Measurements from ENCODE around the gene STAG1.
"Not testable (repeated sequence)": the region's sequence is repeated elsewhere in the genome, so short reads cannot be mapped to it uniquely, and the experiment has no call there.

The STAG1 gene

DNA sequence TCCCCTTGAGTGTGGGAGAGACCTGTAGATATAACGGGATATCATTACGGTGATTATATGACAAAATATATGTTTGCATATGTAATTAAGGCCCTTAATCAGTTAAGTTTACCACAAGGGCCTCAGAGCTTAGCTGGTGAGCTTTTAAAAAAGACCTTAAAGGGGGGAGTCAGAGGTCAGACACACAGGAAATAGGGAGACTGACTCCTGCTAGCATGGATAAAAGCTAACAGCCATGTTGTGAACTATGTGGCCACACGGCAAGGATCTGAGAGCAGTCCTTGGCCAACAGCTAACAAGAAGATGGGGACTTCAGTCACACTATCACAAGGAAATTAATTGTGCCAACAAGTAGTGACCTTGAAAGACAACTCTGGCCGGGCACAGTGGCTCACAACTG is 3.1 kb downstream of the STAG1 start:
- TF ChIP-seq CTCF (IDR thresholded peaks at IDR 0.05; ENCODE audit: control insufficient read depth, insufficient read depth, low read depth, low read length, missing control alignments), result no peak
- DNase-seq (ENCODE audit: low read depth), result no peak
- H3K4me3 ChIP-seq (ENCODE audit: control insufficient read depth, low read depth, low read length), result no peak overlapping the region

- no peak for DNase-seq (ENCODE audit: low read depth)
- TF ChIP-seq CTCF (IDR thresholded peaks at IDR 0.05; ENCODE audit: control insufficient read depth, insufficient read depth, low read depth, low read length, missing control alignments), result no peak
- H3K4me3 ChIP-seq (ENCODE audit: control insufficient read depth, low read depth, low read length), result no peak overlapping the region
These were observed 6.3 kb downstream of the STAG1 start for GRCh38 chr3:136745916-136746315.

DNA sequence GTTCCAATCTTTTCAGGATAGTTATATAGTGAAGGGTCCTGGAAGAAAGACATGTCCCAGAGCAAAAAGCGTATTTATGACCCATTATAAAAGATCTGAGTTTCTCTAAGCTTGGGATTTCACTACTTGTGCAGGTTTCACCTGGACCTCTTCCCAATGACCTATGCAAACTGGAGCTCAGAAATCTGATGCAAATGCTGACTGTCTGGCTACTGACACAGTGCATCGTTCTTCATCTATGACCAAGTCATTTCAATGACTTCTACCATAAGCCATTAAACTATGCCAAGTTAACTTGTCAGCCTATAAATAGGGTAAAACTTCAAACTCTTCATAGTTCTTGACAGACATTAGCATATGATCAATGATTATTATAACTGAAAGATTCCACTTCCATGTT is 11.1 kb downstream of the STAG1 start:
- no peak for TF ChIP-seq CTCF (IDR thresholded peaks at IDR 0.05; ENCODE audit: control insufficient read depth, insufficient read depth, low read depth, low read length, missing control alignments)
- H3K4me3 ChIP-seq (ENCODE audit: control insufficient read depth, low read depth, low read length), result no peak overlapping the region
- no peak for DNase-seq (ENCODE audit: low read depth)

DNA sequence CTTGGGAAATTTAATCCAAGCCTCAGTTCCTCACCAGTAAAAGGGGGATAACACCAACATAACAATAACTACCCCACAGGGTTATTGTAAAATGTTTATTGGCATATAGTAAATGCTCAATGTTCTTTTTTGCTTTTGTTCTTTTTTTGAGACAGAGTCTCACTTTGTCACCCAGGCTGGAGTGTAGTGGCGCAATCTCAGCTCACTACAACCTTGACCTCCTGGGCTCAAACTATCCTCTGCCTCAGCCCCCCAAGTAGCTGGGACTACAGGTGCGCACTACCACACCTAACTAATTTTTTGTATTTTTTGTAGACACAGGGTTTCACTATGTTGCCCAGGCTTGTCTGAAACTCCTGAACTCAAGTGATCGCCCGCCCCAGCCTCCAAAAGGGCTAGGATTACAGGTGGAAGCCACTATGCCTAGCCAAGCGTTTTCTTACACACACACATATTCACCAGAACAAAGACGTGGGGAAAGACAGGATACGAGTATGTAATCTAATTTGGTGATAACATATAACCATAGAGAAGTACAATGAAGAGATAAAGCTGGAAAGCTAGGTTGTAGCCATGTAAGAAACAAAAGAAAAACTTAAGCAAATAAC is 11.7 kb downstream of the STAG1 start:
- no peak for TF ChIP-seq CTCF (IDR thresholded peaks at IDR 0.05; ENCODE audit: control insufficient read depth, insufficient read depth, low read depth, low read length, missing control alignments)
- DNase-seq (ENCODE audit: low read depth), result no peak
- no peak overlapping the region for H3K4me3 ChIP-seq (ENCODE audit: control insufficient read depth, low read depth, low read length)

- not testable (repeated sequence) for H3K4me3 ChIP-seq (ENCODE audit: control insufficient read depth, low read depth, low read length); DNase-seq (ENCODE audit: low read depth)
These were observed 15.2 kb downstream of the STAG1 start for GRCh38 chr3:136736950-136737349.

DNA sequence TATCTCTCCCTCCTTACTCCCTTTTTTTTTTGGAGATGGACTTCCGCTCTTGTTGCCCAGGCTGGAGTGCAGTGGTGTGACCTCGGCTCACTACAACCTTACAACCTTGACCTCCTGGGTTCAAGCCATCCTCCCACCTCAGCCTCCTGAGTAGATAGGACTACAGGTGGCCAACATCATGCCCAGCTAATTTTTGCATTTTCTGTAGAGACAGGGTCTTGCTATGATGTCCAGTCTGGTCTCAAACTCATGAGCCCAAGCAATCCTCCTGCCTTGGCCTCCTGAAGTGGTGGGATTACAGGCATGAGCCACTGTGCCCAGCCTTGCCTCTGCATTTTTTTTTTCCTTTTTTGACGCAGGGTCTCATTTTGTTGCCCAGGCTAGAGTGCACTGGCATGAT is 17.1 kb downstream of the STAG1 start:
- no peak overlapping the region for H3K4me3 ChIP-seq (ENCODE audit: control insufficient read depth, low read depth, low read length)
- no peak for DNase-seq (ENCODE audit: low read depth)
- no peak for TF ChIP-seq CTCF (IDR thresholded peaks at IDR 0.05; ENCODE audit: control insufficient read depth, insufficient read depth, low read depth, low read length, missing control alignments)

- DNase-seq (ENCODE audit: low read depth), result no peak
- no peak for TF ChIP-seq CTCF (IDR thresholded peaks at IDR 0.05; ENCODE audit: control insufficient read depth, insufficient read depth, low read depth, low read length, missing control alignments)
- H3K4me3 ChIP-seq (ENCODE audit: control insufficient read depth, low read depth, low read length), result no peak overlapping the region
These were observed 17.7 kb downstream of the STAG1 start for GRCh38 chr3:136734382-136735070.
